ENCODE measurements around the gene PPP1R13L.
A peak's percentile ranks its signal among the peaks of the same experiment; 100 is the strongest.
"Not testable (repeated sequence)": the region's sequence is repeated elsewhere in the genome, so short reads cannot be mapped to it uniquely, and the experiment has no call there.

Gene PPP1R13L

GRCh38 chr19:45404557-45405434 lies at the start of gene PPP1R13L:
TSS of gene PPP1R13L (minus strand) at chr19:45405069. CDS start at chr19:45398318, 6,751 bp downstream.
- peak; percentile 70 for DNase-seq (ENCODE audit: low spot score)

- DNase-seq (ENCODE audit: low spot score), result no peak
These were observed 47.0 kb upstream of the PPP1R13L start for GRCh38 chr19:45451850-45452387.

- no peak for DNase-seq (ENCODE audit: low spot score)
These were observed 46.4 kb upstream of the PPP1R13L start for GRCh38 chr19:45451131-45451849.

- no peak for DNase-seq (ENCODE audit: low spot score)
These were observed 45.1 kb upstream of the PPP1R13L start for GRCh38 chr19:45450012-45450333.

GRCh38 chr19:45448887-45449299 lies 44.0 kb upstream of the PPP1R13L start:
- DNase-seq (ENCODE audit: low spot score), result no peak

GRCh38 chr19:45448425-45448756 lies 43.5 kb upstream of the PPP1R13L start:
- no peak for DNase-seq (ENCODE audit: low spot score)

- DNase-seq (ENCODE audit: low spot score), result no peak
These were observed 42.1 kb upstream of the PPP1R13L start for GRCh38 chr19:45446944-45447343.

- no peak for DNase-seq (ENCODE audit: low spot score)
These were observed 41.4 kb upstream of the PPP1R13L start for GRCh38 chr19:45446295-45446694.

- DNase-seq (ENCODE audit: low spot score), result no peak
These were observed 40.3 kb upstream of the PPP1R13L start for GRCh38 chr19:45445139-45445538.

GRCh38 chr19:45444318-45445041 lies 39.6 kb upstream of the PPP1R13L start:
- DNase-seq (ENCODE audit: low spot score), result peak; percentile 92

- DNase-seq (ENCODE audit: low spot score), result peak; percentile 77
These were observed 38.8 kb upstream of the PPP1R13L start for GRCh38 chr19:45443462-45444317.

- peak; percentile 45 for DNase-seq (ENCODE audit: low spot score)
These were observed 38.1 kb upstream of the PPP1R13L start for GRCh38 chr19:45442778-45443461.

- no peak for DNase-seq (ENCODE audit: low spot score)
These were observed 37.5 kb upstream of the PPP1R13L start for GRCh38 chr19:45442408-45442777.

- no peak for DNase-seq (ENCODE audit: low spot score)
These were observed 36.2 kb upstream of the PPP1R13L start for GRCh38 chr19:45440873-45441654.

- DNase-seq (ENCODE audit: low spot score), result no peak
These were observed 35.4 kb upstream of the PPP1R13L start for GRCh38 chr19:45440259-45440638.

- peak; percentile 82 for DNase-seq (ENCODE audit: low spot score)
These were observed 34.8 kb upstream of the PPP1R13L start for GRCh38 chr19:45439569-45440258.

GRCh38 chr19:45439190-45439568 lies 34.3 kb upstream of the PPP1R13L start:
- DNase-seq (ENCODE audit: low spot score), result no peak

GRCh38 chr19:45437328-45437727 lies 32.5 kb upstream of the PPP1R13L start:
- no peak for DNase-seq (ENCODE audit: low spot score)

GRCh38 chr19:45432543-45432942 lies 27.7 kb upstream of the PPP1R13L start:
- not testable (repeated sequence) for DNase-seq (ENCODE audit: low spot score)

- DNase-seq (ENCODE audit: low spot score), result not testable (repeated sequence)
These were observed 26.1 kb upstream of the PPP1R13L start for GRCh38 chr19:45431008-45431407.
